ENCODE measurements around the gene CNTN4. TPM values are rescaled to one million over a fixed set of nuclear protein-coding genes. Genes with fewer than 3 reads are reported as not detected.

The CNTN4 gene
- total RNA-seq, 3 donors from 2014 or later = 6.6 to 16.7 (median 16.7) TPM

- no peaks in the 10 kb centered on the region for H3K9me3 ChIP-seq
- H3K4me1 ChIP-seq = no peaks in the 10 kb centered on the region
- no peak overlapping the region for H3K27ac ChIP-seq
- intact Hi-C loops (cut with DNase I; ENCODE audit: low total_unique reads) = no loop called here
- no peak overlapping the region for H3K4me3 ChIP-seq
- no peak for DNase-seq (ENCODE audit: low spot score in 2 of 2)
- TF ChIP-seq POLR2AphosphoS5 (IDR thresholded peaks at IDR 0.05) (no peak), POLR2A (IDR thresholded peaks at IDR 0.05) (no peak), CTCF (IDR thresholded peaks at IDR 0.05) (no peak)
- no peaks in the 10 kb centered on the region for H3K27me3 ChIP-seq
- H3K36me3 ChIP-seq = no peaks in the 10 kb centered on the region
Measured at GRCh38 chr3:2937592-2937991, 838.9 kb downstream of the CNTN4 start.

DNA sequence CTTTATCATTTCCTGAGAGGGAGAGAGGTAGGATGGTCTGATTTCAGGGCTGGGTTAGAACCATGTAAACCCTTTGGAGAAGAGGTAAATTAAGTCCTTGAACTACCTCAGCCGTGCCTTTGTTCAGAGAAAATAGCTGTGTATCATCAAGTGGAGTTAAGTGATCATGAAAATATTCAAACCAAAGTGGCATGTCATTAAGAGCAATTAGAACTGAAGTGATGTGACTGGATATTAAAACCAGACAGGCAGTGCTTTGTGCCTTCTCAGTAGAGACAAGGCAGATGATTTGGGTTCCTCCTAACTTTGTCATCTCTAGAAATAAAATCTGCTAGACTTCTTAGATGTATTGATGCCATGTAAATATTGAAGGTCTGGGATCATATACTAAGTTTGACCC lies 840.0 kb downstream of the CNTN4 start:
- H3K9me3 ChIP-seq = no peaks in the 10 kb centered on the region
- no peaks in the 10 kb centered on the region for H3K27me3 ChIP-seq
- H3K4me1 ChIP-seq = no peaks in the 10 kb centered on the region
- no peak for DNase-seq (ENCODE audit: low spot score in 2 of 2)
- H3K27ac ChIP-seq = no peak overlapping the region
- no peak overlapping the region for H3K4me3 ChIP-seq
- TF ChIP-seq CTCF (IDR thresholded peaks at IDR 0.05) = no peak
- intact Hi-C loops (cut with DNase I; ENCODE audit: low total_unique reads) = no loop called here
- H3K36me3 ChIP-seq = no peaks in the 10 kb centered on the region

DNA sequence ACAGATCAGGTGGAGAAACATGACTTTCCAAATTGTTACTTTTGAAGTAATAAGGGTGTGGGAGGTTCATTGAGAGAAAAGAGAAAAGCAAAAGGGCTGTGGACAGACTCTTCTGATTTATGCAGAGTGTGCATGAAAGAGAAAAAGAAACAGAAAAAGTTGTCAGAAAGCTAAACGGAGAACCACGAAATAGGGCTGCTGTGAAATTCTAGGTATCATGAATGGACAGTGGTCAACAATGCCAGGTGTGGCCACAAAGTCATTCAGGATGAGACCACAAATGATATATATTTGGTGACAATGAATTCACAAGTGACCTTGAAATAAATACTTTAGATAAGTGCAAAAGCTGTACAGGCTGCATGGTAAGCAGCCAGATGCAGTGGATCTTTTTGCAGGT lies 841.4 kb downstream of the CNTN4 start:
- Histone ChIP-seq H3K27ac (no peak overlapping the region), H3K4me1 (no peaks in the 10 kb centered on the region), H3K9me3 (no peaks in the 10 kb centered on the region), H3K4me3 (no peak overlapping the region), H3K36me3 (no peaks in the 10 kb centered on the region), H3K27me3 (no peaks in the 10 kb centered on the region)
- DNase-seq (ENCODE audit: low spot score in 2 of 2) = no peak
- no peak for TF ChIP-seq POLR2A (IDR thresholded peaks at IDR 0.05)
- TF ChIP-seq CTCF (IDR thresholded peaks at IDR 0.05) = no peak
- TF ChIP-seq POLR2AphosphoS5 (IDR thresholded peaks at IDR 0.05) = no peak
- intact Hi-C loops (cut with DNase I; ENCODE audit: low total_unique reads) = no loop called here

DNA sequence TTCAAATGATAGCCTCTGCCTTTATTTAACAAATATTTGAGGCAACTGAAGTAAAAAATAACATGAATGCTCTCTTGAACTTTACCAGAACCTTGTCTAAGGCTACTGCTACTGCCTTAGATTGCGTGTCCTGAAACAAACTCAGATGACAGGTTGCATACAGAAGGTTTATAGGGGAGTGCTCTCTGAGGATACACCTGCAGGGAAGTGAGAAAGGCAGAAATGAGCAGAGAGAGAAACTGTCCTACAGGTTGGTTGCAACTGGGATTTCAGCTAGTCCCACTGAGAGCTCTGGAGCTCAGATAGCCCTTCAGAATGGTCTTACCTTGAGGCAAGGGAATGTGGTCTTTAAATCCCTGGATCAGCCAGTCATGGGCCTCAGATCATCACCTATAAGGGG lies 846.0 kb downstream of the CNTN4 start:
- no peaks in the 10 kb centered on the region for H3K9me3 ChIP-seq
- no peaks in the 10 kb centered on the region for H3K27me3 ChIP-seq
- no peaks in the 10 kb centered on the region for H3K36me3 ChIP-seq
- H3K4me1 ChIP-seq = no peaks in the 10 kb centered on the region
- no peak for DNase-seq (ENCODE audit: low spot score in 2 of 2)
- TF ChIP-seq POLR2AphosphoS5 (IDR thresholded peaks at IDR 0.05) = no peak
- TF ChIP-seq CTCF (IDR thresholded peaks at IDR 0.05) = no peak
- no peak for TF ChIP-seq POLR2A (IDR thresholded peaks at IDR 0.05)
- H3K27ac ChIP-seq = no peak overlapping the region
- intact Hi-C loops (cut with DNase I; ENCODE audit: low total_unique reads) = no loop called here
- no peak overlapping the region for H3K4me3 ChIP-seq

DNA sequence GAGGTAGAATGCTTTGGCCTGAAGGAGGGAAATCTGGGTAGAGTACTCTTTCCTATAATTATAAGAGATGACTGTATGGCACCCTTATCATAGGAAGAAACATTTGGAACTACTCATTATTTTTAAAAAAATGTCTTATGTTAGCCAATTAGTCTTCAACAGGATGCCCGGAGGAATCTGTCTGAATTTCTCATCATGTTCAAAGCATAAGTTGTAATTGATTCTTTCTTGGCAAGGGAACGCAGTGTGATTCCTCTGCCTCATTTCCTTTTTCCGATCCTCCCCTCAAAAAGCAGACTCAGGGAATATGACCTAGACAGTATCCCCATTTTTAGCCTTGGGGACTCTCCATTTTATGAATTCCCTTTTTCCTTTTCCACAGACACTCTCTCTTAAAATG lies 846.5 kb downstream of the CNTN4 start:
- no peak for DNase-seq (ENCODE audit: low spot score in 2 of 2)
- Histone ChIP-seq H3K4me1 (no peaks in the 10 kb centered on the region), H3K9me3 (no peaks in the 10 kb centered on the region), H3K36me3 (no peaks in the 10 kb centered on the region), H3K4me3 (no peak overlapping the region), H3K27ac (no peak overlapping the region), H3K27me3 (no peaks in the 10 kb centered on the region)
- TF ChIP-seq CTCF (IDR thresholded peaks at IDR 0.05) = no peak
- no peak for TF ChIP-seq POLR2AphosphoS5 (IDR thresholded peaks at IDR 0.05)
- TF ChIP-seq POLR2A (IDR thresholded peaks at IDR 0.05) = no peak
- intact Hi-C loops (cut with DNase I; ENCODE audit: low total_unique reads) = no loop called here

All from breast epithelium (tissue), 4 donors.